ENCODE measurements around the gene RAB3A. TPM values are rescaled to one million over a fixed set of nuclear protein-coding genes. Genes with fewer than 3 reads are reported as not detected.

RAB3A gene
- total RNA-seq, 4 donors from 2014 or later, result 0.69 to 3.8 (median 0.77) TPM; not detected in 1

DNA sequence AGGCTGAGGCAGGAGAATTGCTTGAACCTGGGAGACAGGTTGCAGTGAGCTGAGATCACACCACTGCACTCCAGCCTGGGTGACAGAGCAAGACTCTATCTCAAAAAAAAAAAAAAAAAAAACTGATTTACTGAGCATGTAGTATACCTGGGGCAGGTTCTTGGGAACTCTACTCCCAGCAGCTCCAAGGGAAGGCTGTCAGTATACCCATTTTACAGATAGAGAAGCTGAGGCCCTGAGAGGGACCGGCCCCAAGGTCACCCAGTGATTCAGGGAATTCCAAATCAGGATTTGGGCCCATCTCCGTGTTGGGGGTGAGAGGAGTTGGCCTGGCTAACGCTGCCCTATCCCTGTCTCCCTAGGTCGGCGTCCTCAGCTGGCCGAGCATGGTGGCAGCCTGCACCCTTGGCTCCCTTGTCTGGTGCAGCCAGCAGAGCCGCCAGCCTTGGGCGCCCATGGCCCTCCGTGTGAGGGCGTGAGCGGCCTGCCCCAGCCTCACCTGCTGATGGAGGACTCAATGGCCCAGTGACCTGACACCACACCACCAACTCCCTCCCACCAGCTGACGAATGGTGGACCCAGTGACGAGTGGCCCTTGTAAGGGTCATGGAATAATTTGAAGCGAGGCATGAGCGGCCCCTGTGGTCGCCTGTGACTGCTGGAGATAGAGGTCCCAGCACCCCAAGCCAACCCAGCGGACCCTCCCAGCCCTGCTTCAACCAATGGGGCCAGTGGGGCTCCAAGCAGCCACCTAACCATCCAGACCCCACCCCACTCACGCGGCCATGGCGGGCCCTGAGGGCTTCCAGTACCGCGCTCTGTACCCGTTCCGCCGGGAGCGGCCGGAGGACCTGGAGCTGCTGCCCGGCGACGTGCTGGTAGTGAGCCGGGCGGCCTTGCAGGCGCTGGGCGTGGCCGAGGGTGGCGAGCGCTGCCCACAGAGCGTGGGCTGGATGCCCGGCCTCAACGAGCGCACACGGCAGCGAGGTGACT is 48.5 kb downstream of the RAB3A start:
- no peak overlapping the region for H3K4me3 ChIP-seq
- H3K36me3 ChIP-seq, result no peaks in the 10 kb centered on the region
- intact Hi-C loops (cut with DNase I; ENCODE audit: low total_unique reads), result no loop called here
- no peaks in the 10 kb centered on the region for H3K27me3 ChIP-seq
- no peaks in the 10 kb centered on the region for H3K9me3 ChIP-seq
- no peak for TF ChIP-seq POLR2A (IDR thresholded peaks at IDR 0.05)
- TF ChIP-seq, protein P1, sequence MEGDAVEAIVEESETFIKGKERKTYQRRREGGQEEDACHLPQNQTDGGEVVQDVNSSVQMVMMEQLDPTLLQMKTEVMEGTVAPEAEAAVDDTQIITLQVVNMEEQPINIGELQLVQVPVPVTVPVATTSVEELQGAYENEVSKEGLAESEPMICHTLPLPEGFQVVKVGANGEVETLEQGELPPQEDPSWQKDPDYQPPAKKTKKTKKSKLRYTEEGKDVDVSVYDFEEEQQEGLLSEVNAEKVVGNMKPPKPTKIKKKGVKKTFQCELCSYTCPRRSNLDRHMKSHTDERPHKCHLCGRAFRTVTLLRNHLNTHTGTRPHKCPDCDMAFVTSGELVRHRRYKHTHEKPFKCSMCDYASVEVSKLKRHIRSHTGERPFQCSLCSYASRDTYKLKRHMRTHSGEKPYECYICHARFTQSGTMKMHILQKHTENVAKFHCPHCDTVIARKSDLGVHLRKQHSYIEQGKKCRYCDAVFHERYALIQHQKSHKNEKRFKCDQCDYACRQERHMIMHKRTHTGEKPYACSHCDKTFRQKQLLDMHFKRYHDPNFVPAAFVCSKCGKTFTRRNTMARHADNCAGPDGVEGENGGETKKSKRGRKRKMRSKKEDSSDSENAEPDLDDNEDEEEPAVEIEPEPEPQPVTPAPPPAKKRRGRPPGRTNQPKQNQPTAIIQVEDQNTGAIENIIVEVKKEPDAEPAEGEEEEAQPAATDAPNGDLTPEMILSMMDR (IDR thresholded peaks at IDR 0.05), result no peak
- no peak for DNase-seq
- H3K4me1 ChIP-seq, result peaks cover 7 to 25% of the 10 kb centered on the region in 2 donors
- H3K27ac ChIP-seq, result peak overlapping the region in 1 of 2 donors; percentile 72

DNA sequence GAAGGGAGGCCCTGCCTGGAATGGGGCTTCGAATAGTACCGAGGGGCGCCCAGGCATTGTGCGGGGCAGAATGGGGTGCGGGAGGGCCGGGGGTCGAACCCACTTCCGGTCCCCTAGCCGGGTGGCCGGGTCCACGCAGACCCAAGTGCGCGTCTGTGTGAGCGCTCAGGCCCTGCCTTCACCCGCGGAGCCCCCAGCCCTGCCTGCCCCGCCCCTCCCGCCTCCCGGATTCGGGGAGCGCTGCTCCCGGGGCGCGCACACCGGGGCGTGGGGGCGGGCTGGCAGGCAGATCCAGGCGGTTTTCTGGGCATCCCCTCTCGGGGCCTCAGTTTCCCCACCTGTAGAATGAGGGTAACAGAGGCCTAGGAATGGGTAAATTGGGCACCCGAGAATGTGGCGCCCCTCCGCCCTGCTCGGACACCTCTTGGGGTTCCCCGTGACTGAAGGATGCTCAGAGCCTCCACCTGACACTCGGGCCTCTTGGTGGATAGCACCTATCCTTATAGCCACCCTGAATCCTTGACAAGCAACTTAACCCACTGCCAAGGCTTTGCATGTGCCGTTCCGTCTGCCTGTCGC is 50.2 kb downstream of the RAB3A start:
- Histone ChIP-seq H3K27ac (peak overlapping the region; percentile 87 to 95), H3K27me3 (no peaks in the 10 kb centered on the region), H3K4me1 (peaks cover 7 to 25% of the 10 kb centered on the region in 2 donors), H3K9me3 (no peaks in the 10 kb centered on the region), H3K36me3 (no peaks in the 10 kb centered on the region), H3K4me3 (peak overlapping the region; percentile 64 to 97)
- no peak for DNase-seq
- no peak for TF ChIP-seq POLR2A (IDR thresholded peaks at IDR 0.05)
- TF ChIP-seq, protein P1 (IDR thresholded peaks at IDR 0.05), result no peak
- intact Hi-C loops (cut with DNase I; ENCODE audit: low total_unique reads), result loop anchor here (5.0 kb wide), 1 partner anchor 69 kb away; no protein-coding TSS in a partner anchor

DNA sequence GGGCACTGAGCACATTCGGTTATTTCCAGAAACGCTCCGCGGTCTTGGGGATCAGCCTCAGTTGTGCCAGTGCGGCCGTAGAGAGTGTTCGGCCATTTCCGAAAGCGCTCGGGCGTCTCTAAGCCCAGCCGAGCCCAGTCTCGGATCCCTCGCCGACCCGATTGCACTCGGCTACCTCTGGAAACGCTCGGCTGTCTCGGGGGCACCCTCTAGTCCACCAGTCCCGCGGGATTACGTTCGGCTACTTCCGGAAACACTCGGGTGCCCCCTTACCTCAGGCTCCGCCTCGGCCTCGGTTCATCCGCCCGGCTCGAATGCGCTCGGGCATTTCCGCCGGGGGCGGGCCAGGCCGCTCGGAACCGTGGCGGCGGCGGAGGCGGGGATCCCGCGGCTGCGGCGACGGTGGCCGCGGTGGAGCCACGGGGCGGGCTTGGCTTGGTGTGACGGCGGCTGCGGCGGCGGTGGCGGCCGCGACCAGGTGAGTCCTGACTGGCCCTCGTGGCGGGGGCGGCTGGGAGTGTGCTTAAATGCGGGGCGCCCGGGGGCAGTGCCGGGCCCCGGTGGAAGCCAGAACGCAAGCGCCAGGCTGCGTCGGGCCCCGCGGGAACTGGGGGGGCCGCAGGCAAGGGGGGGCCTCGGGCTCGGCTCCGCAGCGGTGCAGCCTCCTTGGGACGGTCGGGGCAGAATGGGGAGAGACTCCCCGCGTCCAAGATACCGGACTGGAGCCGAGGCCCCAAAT is 50.9 kb downstream of the RAB3A start, which contains the start of gene PIK3R2:
Gene PIK3R2 (plus strand): TSS at position 347 of the 739 bp plus-strand sequence. CDS start 2,717 bp downstream, outside the sequence.
- intact Hi-C loops (cut with DNase I; ENCODE audit: low total_unique reads), result loop anchor here (5.0 kb wide), 1 partner anchor 69 kb away; no protein-coding TSS in a partner anchor
- Histone ChIP-seq H3K4me3 (peak within 1 kb of the TSS; percentile 64 to 97), H3K36me3 (no peaks in the 10 kb centered on the region), H3K27ac (peak within 1 kb of the TSS; percentile 87 to 95), H3K9me3 (no peaks in the 10 kb centered on the region), H3K4me1 (peaks cover 7 to 25% of the 10 kb centered on the region in 2 donors), H3K27me3 (no peaks in the 10 kb centered on the region)
- peak; percentile 100 for DNase-seq
- TF ChIP-seq, protein P1 (IDR thresholded peaks at IDR 0.05), result no peak
- TF ChIP-seq POLR2A (IDR thresholded peaks at IDR 0.05), result peak; percentile 32 to 85

DNA sequence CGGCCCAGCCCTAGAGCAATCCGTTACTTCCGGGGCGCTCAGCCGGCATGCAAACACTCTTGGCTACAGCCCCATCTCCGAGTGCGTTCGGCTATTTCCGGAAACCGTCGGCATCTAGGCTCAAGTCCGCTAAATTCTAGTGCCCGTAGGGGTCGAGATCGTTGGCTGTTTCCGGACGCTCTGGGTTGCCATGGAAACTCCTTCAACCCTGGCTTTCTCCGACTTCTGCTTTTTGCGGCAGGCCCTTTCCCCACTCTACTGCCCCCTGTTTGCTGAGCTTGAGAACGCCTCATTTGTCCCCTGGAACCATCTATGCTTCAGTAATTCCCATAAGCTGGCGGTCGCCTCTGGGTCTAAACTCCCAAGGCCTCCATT is 51.4 kb downstream of the RAB3A start:
- Histone ChIP-seq H3K4me1 (peaks cover 7 to 24% of the 10 kb centered on the region in 2 donors), H3K27me3 (no peaks in the 10 kb centered on the region), H3K36me3 (no peaks in the 10 kb centered on the region), H3K4me3 (peak overlapping the region; percentile 64 to 97), H3K9me3 (no peaks in the 10 kb centered on the region), H3K27ac (peak overlapping the region; percentile 87 to 95)
- TF ChIP-seq, protein P1 (IDR thresholded peaks at IDR 0.05), result peak; percentile 49 to 74 (median 61)
- no peak for TF ChIP-seq POLR2A (IDR thresholded peaks at IDR 0.05)
- peak; percentile 98 for DNase-seq
- intact Hi-C loops (cut with DNase I; ENCODE audit: low total_unique reads), result loop anchor here (5.0 kb wide), 1 partner anchor 70 kb away; no protein-coding TSS in a partner anchor
